Measurements from ENCODE around the gene ENTPD2. TPM values are rescaled to one million over a fixed set of nuclear protein-coding genes. Genes with fewer than 3 reads are reported as not detected.

Gene ENTPD2
- total and polyA plus RNA-seq, 9 of the 15 experiments (the other 6 are each of a cell fraction or from before 2014, with no cell fraction given): 0.04 to 0.60 (median 0.14) TPM; not detected in 4

DNA sequence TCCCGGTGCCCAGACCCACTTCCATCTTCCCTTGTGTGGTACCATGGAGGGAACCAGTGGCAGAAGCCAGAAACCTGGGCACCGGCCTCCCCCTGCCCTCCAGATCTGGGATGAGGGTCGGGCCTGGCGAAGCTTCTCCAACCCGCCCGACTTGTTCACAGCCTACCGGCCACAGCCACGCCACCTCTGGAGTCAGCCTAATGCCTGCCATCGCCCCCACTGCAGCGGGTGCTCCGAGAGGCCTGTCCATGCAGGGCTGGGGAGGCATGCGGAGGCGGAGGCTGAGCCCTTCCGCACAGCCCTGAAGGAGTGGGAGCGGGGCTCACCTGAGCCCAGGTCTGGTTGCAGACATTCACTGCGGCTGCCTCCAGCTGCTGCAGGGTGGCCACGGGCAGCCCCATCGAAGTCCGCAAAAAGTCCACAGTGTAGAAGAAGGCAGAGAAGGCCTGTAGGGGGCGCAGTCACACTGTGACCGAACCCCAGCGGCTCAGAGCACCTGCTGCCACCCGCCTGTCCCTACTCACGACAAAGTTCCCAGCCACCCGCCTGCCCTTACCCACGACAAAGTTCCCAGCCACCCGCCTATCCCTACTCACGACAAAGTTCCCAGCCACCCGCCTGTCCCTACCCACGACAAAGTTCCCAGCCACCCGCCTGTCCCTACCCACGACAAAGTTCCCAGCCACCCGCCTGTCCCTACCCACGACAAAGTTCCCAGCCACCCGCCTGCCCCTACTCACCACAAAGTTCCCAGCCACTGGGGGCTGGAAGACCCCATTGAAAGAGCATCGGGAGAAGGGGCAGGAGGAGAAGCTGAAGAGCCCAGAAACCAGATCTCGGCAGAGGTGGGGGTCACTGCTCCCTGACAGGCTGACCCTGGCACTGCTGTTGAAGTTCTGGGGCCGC, 4.1 kb downstream of the ENTPD2 start (continued):
- TF ChIP-seq, protein P1, sequence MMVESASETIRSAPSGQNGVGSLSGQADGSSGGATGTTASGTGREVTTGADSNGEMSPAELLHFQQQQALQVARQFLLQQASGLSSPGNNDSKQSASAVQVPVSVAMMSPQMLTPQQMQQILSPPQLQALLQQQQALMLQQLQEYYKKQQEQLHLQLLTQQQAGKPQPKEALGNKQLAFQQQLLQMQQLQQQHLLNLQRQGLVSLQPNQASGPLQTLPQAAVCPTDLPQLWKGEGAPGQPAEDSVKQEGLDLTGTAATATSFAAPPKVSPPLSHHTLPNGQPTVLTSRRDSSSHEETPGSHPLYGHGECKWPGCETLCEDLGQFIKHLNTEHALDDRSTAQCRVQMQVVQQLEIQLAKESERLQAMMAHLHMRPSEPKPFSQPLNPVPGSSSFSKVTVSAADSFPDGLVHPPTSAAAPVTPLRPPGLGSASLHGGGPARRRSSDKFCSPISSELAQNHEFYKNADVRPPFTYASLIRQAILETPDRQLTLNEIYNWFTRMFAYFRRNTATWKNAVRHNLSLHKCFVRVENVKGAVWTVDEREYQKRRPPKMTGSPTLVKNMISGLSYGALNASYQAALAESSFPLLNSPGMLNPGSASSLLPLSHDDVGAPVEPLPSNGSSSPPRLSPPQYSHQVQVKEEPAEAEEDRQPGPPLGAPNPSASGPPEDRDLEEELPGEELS (CRISPR knock-in tag; IDR thresholded peaks at IDR 0.05; ENCODE audit: borderline replicate concordance): no peak
- no peak for TF ChIP-seq RBM34 (IDR thresholded peaks at IDR 0.05; ENCODE audit: borderline replicate concordance, insufficient read depth, low read length)
- TF ChIP-seq, protein P2, sequence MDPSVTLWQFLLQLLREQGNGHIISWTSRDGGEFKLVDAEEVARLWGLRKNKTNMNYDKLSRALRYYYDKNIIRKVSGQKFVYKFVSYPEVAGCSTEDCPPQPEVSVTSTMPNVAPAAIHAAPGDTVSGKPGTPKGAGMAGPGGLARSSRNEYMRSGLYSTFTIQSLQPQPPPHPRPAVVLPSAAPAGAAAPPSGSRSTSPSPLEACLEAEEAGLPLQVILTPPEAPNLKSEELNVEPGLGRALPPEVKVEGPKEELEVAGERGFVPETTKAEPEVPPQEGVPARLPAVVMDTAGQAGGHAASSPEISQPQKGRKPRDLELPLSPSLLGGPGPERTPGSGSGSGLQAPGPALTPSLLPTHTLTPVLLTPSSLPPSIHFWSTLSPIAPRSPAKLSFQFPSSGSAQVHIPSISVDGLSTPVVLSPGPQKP (CRISPR knock-in tag; IDR thresholded peaks at IDR 0.05): no peak
- TF ChIP-seq MXI1 (IDR thresholded peaks at IDR 0.05; ENCODE audit: low read depth, low read length): no peak
- TF ChIP-seq HDAC1 (IDR thresholded peaks at IDR 0.05): no peak
- TF ChIP-seq RAD21 (CRISPR knock-in tag; conservative IDR thresholded peaks at IDR 0.05 in 1 of 2, IDR thresholded peaks at IDR 0.05 in 1 of 2): peak; percentile 29 to 68; a peak in 3 of 4 replicates
- peak; percentile 44; the same call in 1 of the 2 replicates for TF ChIP-seq CTBP1 (IDR thresholded peaks at IDR 0.05; ENCODE audit: borderline replicate concordance)
- TF ChIP-seq EGR1 (conservative IDR thresholded peaks at IDR 0.05): 0 out of 2 replicates have a peak, but pooled peaks have one; percentile 6
- TF ChIP-seq ARID1B (IDR thresholded peaks at IDR 0.05): no peak
- TF ChIP-seq ZKSCAN1 (IDR thresholded peaks at IDR 0.05; ENCODE audit: low read depth, low read length): no peak
- TF ChIP-seq, protein P3, sequence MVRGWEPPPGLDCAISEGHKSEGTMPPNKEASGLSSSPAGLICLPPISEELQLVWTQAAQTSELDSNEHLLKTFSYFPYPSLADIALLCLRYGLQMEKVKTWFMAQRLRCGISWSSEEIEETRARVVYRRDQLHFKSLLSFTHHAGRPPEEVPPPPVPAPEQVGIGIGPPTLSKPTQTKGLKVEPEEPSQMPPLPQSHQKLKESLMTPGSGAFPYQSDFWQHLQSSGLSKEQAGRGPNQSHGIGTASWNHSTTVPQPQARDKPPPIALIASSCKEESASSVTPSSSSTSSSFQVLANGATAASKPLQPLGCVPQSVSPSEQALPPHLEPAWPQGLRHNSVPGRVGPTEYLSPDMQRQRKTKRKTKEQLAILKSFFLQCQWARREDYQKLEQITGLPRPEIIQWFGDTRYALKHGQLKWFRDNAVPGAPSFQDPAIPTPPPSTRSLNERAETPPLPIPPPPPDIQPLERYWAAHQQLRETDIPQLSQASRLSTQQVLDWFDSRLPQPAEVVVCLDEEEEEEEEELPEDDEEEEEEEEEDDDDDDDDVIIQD (CRISPR knock-in tag; IDR thresholded peaks at IDR 0.05): no peak
- TF ChIP-seq, protein P4, sequence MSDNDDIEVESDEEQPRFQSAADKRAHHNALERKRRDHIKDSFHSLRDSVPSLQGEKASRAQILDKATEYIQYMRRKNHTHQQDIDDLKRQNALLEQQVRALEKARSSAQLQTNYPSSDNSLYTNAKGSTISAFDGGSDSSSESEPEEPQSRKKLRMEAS (CRISPR knock-in tag; IDR thresholded peaks at IDR 0.05): no peak
- TF ChIP-seq CBX3 (IDR thresholded peaks at IDR 0.05; ENCODE audit: borderline replicate concordance in 1 of 2, low read length in 2 of 2): no peak
- no peak for TF ChIP-seq NR4A1 (CRISPR knock-in tag; IDR thresholded peaks at IDR 0.05)
- TF ChIP-seq NR4A1 (tag; IDR thresholded peaks at IDR 0.05): no peak
- no peak for TF ChIP-seq SNIP1 (IDR thresholded peaks at IDR 0.05; ENCODE audit: low read depth)
- no peak for TF ChIP-seq ZNF445 (CRISPR knock-in tag; IDR thresholded peaks at IDR 0.05; ENCODE audit: low read depth)
- TF ChIP-seq NR2C2 (CRISPR knock-in tag; IDR thresholded peaks at IDR 0.05): no peak
- no peak for TF ChIP-seq NR2C2 (tag; IDR thresholded peaks at IDR 0.05)
- TF ChIP-seq, protein P5, sequence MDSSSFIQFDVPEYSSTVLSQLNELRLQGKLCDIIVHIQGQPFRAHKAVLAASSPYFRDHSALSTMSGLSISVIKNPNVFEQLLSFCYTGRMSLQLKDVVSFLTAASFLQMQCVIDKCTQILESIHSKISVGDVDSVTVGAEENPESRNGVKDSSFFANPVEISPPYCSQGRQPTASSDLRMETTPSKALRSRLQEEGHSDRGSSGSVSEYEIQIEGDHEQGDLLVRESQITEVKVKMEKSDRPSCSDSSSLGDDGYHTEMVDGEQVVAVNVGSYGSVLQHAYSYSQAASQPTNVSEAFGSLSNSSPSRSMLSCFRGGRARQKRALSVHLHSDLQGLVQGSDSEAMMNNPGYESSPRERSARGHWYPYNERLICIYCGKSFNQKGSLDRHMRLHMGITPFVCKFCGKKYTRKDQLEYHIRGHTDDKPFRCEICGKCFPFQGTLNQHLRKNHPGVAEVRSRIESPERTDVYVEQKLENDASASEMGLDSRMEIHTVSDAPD (CRISPR knock-in tag; IDR thresholded peaks at IDR 0.05): no peak
- TF ChIP-seq MTF1 (CRISPR knock-in tag; IDR thresholded peaks at IDR 0.05; ENCODE audit: borderline replicate concordance): no peak

Data from K562 (cell line).